Activated CD4-positive, alpha-beta memory T cell treated with anti-CD3 and anti-CD28 coated beads, Interleukin-2, amount 10 ng/mL, durations not matched to agents 7 days and 5 days (primary cell): ENCODE data around the gene ZNF268. TPM values are rescaled to one million over a fixed set of nuclear protein-coding genes. Genes with fewer than 3 reads are reported as not detected.

ENCODE experiments used
- CTCF ChIA-PET: fragments of 350-600 bp; sonication (Branson Sonifier 250); formaldehyde crosslinking; loops from one replicate; lab custom pipeline; 2021; ENCODE audit warnings: antibody characterized with exemption, inconsistent platforms; lab: Charles Lee
- POLR2A ChIA-PET: fragments of 350-600 bp; sonication (Branson Sonifier 250); formaldehyde crosslinking; loops from one replicate; lab custom pipeline; 2021; ENCODE audit warnings: antibody characterized with exemption; lab: Charles Lee
- DNase-seq: peaks from one replicate; pipeline ENCODE4 v3.0.0-alpha.2; 2020
- H3K27ac Mint-ChIP-seq: one replicate; pipeline ENCODE4 v1.8.0; 2021; ENCODE audit warnings: mild to moderate bottlenecking, mixed read lengths
- H3K27me3 Mint-ChIP-seq: one replicate; pipeline ENCODE4 v1.8.0; 2021; ENCODE audit warnings: mixed read lengths
- H3K36me3 Mint-ChIP-seq: one replicate; pipeline ENCODE4 v1.8.0; 2021; ENCODE audit warnings: low read depth, mixed read lengths
- H3K4me1 Mint-ChIP-seq: one replicate; pipeline ENCODE4 v1.8.0; 2021; ENCODE audit warnings: mixed read lengths
- H3K4me3 Mint-ChIP-seq: one replicate; pipeline ENCODE4 v1.8.0; 2021; ENCODE audit warnings: mild to moderate bottlenecking, mixed read lengths
- H3K9me3 Mint-ChIP-seq: one replicate; pipeline ENCODE4 v1.8.0; 2021; ENCODE audit warnings: mixed read lengths
- total RNA-seq, 2 experiments: library from RNA; stranded (reverse); gene quantifications; one replicate each; pipeline ENCODE4 v1.2.3, GENCODE V29; 2021

Gene ZNF268
- total RNA-seq, 2 experiments from 2014 or later, result 15.8 to 18.4 TPM

DNA sequence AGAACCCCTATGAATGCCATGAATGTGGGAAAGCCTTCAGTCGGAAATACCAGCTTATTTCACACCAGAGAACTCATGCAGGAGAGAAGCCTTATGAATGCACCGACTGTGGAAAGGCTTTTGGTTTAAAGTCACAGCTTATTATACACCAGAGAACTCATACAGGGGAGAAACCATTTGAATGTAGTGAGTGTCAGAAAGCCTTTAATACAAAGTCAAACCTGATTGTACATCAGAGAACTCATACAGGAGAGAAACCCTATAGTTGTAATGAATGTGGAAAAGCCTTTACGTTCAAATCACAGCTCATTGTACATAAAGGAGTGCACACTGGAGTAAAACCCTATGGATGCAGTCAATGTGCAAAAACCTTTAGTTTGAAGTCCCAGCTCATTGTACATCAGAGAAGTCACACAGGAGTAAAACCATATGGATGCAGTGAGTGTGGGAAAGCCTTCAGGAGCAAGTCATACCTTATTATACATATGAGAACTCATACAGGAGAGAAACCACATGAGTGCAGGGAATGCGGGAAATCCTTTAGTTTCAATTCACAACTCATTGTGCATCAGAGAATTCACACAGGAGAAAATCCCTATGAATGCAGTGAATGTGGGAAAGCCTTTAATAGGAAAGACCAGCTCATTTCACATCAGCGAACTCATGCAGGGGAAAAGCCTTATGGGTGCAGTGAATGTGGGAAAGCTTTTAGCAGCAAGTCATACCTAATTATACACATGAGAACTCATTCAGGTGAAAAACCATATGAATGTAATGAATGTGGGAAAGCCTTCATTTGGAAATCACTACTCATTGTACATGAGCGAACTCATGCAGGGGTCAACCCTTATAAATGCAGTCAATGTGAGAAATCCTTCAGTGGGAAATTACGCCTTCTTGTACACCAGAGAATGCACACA is 22.3 kb downstream of the ZNF268 start:
- Mint-ChIP-seq H3K36me3 (peaks cover 63% of the 10 kb centered on the region), H3K4me3 (no peak overlapping the region), H3K27ac (no peak overlapping the region), H3K9me3 (peaks cover 68% of the 10 kb centered on the region), H3K4me1 (no peaks in the 10 kb centered on the region), H3K27me3 (no peaks in the 10 kb centered on the region)
- DNase-seq, result no peak
- POLR2A ChIA-PET, result interaction anchor here (1.2 kb wide), 1 partner anchor 23 kb away, joined by 3 read pairs; the partner anchor contains the start of gene ZNF268
- CTCF ChIA-PET, result interaction anchor here (1.3 kb wide), 1 partner anchor 22 kb away, joined by 4 read pairs; no protein-coding TSS in a partner anchor

DNA sequence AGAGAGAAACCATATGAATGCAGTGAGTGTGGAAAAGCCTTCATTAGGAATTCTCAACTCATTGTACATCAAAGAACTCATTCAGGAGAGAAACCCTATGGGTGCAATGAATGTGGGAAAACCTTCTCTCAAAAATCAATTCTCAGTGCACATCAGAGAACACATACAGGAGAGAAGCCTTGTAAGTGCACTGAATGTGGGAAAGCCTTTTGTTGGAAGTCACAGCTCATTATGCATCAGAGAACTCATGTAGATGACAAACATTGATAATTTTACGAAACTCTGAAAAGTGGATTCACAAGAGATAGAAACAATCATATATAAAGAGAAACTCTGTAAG is 22.9 kb downstream of the ZNF268 start:
- H3K36me3 Mint-ChIP-seq, result peaks cover 60% of the 10 kb centered on the region
- H3K4me3 Mint-ChIP-seq, result no peak overlapping the region
- H3K4me1 Mint-ChIP-seq, result no peaks in the 10 kb centered on the region
- peaks cover 69% of the 10 kb centered on the region for H3K9me3 Mint-ChIP-seq
- ChIA-PET POLR2A (interaction anchor here (1.1 kb wide), 1 partner anchor 317 kb away, joined by 3 read pairs; the partner anchor contains the start of gene CHFR), CTCF (interaction anchor here (1.3 kb wide), 1 partner anchor 23 kb away, joined by 4 read pairs; no protein-coding TSS in a partner anchor)
- no peaks in the 10 kb centered on the region for H3K27me3 Mint-ChIP-seq
- DNase-seq, result no peak
- no peak overlapping the region for H3K27ac Mint-ChIP-seq

DNA sequence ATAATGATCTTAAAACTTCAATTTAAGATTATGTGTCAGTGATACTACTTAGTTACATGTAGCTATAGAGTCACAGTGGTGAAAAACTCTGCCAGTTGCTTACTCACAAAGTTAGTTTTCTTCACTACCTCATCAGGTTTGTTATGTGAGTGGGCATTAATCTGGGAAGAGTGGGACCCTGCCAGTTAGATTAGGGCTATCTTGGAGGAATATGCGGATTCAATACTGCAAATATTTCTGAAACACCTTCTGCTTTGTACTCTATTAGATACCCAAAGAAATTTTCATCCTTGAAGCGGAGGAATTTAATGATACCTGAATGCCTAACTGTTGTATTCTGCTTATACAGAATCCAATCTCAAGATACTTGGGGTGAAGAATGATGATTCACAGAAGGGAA is 25.1 kb downstream of the ZNF268 start:
- Mint-ChIP-seq H3K27me3 (no peaks in the 10 kb centered on the region), H3K4me1 (no peaks in the 10 kb centered on the region), H3K36me3 (peaks cover 41% of the 10 kb centered on the region), H3K9me3 (peaks cover 63% of the 10 kb centered on the region), H3K27ac (no peak overlapping the region), H3K4me3 (no peak overlapping the region)
- no peak for DNase-seq
- CTCF ChIA-PET, result no interaction called here
- POLR2A ChIA-PET, result no interaction called here

DNA sequence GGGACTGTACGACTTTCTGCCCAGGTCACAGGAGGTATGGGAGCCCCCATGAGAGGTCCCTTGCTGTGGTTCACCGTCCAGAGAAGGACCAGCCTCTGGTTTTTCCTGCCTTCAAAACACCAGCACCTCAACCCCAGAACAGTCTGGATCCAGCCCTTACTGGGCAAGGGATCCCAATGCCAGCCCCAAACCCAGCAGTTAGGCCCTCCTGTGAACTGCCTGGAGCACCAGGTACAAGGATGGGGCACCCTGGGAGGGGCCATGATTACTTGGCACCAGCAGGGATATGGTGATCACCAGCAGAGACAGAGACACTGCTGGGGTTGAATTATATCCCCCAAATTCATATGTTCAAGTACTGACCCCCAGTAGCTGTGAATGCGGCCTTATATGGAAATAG is 34.4 kb downstream of the ZNF268 start:
- ChIA-PET CTCF (no interaction called here), POLR2A (no interaction called here)
- Mint-ChIP-seq H3K27ac (no peak overlapping the region), H3K9me3 (peaks cover 57% of the 10 kb centered on the region), H3K4me3 (no peak overlapping the region), H3K27me3 (no peaks in the 10 kb centered on the region), H3K36me3 (peaks cover 9% of the 10 kb centered on the region), H3K4me1 (no peaks in the 10 kb centered on the region)
- DNase-seq, result no peak

DNA sequence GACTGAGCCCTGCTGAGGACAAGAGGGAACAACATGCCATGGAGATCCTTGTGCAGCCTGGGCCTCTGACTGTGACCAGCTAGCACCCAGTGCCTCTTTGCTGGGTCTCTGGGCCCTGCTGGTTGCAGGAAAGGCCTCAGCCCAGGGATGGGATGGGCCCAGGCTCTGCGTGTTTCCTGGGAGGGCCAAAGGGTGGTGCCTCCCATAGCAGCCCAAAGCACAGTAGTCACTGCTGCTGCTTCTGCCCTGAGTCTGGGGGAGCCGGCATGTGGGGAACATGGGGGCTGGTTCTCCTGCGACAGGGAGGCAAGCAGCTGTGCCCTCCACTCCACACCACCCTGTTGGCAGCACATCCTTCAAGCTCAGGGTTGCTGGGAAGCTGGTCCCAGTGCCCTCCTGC is 35.9 kb downstream of the ZNF268 start:
- ChIA-PET POLR2A (no interaction called here), CTCF (no interaction called here)
- no peak overlapping the region for H3K4me3 Mint-ChIP-seq
- peaks cover 52% of the 10 kb centered on the region for H3K9me3 Mint-ChIP-seq
- no peaks in the 10 kb centered on the region for H3K4me1 Mint-ChIP-seq
- no peak for DNase-seq
- no peak overlapping the region for H3K27ac Mint-ChIP-seq
- no peaks in the 10 kb centered on the region for H3K27me3 Mint-ChIP-seq
- peaks cover 9% of the 10 kb centered on the region for H3K36me3 Mint-ChIP-seq

DNA sequence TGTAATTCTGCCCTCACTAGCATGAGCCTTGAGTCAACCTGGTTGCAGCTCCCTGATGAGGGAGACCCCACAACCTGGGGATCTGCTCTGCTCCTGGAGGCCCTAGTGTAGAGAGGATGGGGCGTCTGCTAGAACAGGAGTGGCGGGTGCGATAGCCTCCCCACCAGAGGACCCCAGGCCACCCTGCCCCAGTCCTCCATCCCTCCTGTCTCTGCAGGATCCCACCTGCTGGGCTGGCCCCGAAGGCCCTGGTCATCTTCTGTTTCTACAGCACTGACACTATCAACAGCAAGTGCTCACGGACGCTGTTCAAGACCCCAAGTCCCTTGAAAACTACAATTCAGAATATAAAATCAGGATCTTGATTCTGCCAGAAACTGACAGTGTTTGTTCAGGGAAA is 39.2 kb downstream of the ZNF268 start:
- Mint-ChIP-seq H3K4me1 (no peaks in the 10 kb centered on the region), H3K27me3 (no peaks in the 10 kb centered on the region), H3K36me3 (peaks cover 9% of the 10 kb centered on the region), H3K9me3 (peaks cover 53% of the 10 kb centered on the region), H3K4me3 (no peak overlapping the region), H3K27ac (no peak overlapping the region)
- POLR2A ChIA-PET, result no interaction called here
- no peak for DNase-seq
- CTCF ChIA-PET, result no interaction called here

DNA sequence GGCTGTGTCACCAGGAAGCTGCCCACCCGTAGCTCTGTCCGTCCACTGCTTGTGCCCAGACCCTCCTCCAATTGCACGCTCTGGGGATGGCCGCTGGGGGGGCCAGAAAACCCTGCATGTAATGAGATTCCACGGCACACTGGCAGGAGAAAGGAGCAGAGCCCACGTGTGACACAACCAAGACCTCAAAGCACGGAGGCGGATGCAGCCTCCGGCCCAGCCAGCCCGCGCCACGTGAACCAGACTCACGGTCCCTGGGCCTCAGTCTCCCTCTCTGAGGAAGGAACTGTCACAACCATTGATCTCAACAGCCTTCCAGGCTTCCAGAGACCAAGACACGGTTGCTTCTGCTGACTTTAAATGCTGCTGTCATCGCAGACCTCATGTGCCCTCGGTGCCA is 39.9 kb downstream of the ZNF268 start:
- no peaks in the 10 kb centered on the region for H3K4me1 Mint-ChIP-seq
- no peak overlapping the region for H3K27ac Mint-ChIP-seq
- POLR2A ChIA-PET, result no interaction called here
- CTCF ChIA-PET, result no interaction called here
- H3K27me3 Mint-ChIP-seq, result no peaks in the 10 kb centered on the region
- DNase-seq, result no peak
- H3K36me3 Mint-ChIP-seq, result peaks cover 9% of the 10 kb centered on the region
- H3K4me3 Mint-ChIP-seq, result no peak overlapping the region
- peaks cover 59% of the 10 kb centered on the region for H3K9me3 Mint-ChIP-seq

DNA sequence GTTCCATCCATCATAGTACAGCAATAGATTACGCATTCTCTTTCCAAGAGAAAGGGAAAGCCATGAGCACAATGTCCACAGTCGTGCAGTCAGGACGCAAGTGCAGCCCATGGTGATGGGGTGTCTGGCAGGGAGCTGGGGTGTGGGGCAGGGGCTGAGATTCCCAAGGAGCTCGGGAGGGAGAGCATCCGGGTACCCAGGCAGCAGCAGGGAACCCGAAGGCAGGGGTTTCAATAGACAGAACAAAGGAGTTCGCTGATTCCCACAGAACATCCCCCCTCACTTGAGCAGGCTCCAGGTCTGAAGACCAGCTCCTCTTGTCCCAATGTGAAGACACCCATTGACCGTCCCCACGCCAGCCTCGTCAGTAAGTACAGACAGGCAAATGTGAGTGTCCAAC is 40.9 kb downstream of the ZNF268 start:
- H3K27me3 Mint-ChIP-seq, result no peaks in the 10 kb centered on the region
- H3K36me3 Mint-ChIP-seq, result peaks cover 9% of the 10 kb centered on the region
- H3K27ac Mint-ChIP-seq, result no peak overlapping the region
- ChIA-PET CTCF (no interaction called here), POLR2A (no interaction called here)
- no peak overlapping the region for H3K4me3 Mint-ChIP-seq
- H3K9me3 Mint-ChIP-seq, result peaks cover 58% of the 10 kb centered on the region
- no peak for DNase-seq
- no peaks in the 10 kb centered on the region for H3K4me1 Mint-ChIP-seq

DNA sequence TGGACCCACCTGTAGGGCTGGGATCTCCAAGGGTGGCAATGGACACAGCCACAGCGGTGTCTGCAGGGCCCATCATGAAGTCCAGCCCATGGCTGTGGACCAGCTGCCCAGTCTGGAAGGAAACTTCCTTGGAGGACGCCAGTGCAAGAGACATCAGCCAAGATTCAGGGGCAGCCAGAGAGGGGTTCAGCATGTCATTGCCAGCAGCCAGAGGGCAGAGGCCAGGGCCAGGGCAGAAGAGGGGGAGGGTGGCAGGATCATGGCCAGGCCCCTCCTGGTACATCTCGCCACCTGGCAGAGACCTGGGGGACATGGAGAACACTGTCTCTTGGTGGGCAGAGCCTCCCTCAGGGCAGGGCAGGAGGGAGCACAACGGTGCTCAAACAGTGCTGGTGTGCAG is 44.2 kb downstream of the ZNF268 start:
- H3K36me3 Mint-ChIP-seq, result no peaks in the 10 kb centered on the region
- no peak overlapping the region for H3K27ac Mint-ChIP-seq
- no peak overlapping the region for H3K4me3 Mint-ChIP-seq
- peaks cover 53% of the 10 kb centered on the region for H3K9me3 Mint-ChIP-seq
- no peaks in the 10 kb centered on the region for H3K27me3 Mint-ChIP-seq
- no peak for DNase-seq
- no peaks in the 10 kb centered on the region for H3K4me1 Mint-ChIP-seq
- ChIA-PET CTCF (no interaction called here), POLR2A (no interaction called here)

DNA sequence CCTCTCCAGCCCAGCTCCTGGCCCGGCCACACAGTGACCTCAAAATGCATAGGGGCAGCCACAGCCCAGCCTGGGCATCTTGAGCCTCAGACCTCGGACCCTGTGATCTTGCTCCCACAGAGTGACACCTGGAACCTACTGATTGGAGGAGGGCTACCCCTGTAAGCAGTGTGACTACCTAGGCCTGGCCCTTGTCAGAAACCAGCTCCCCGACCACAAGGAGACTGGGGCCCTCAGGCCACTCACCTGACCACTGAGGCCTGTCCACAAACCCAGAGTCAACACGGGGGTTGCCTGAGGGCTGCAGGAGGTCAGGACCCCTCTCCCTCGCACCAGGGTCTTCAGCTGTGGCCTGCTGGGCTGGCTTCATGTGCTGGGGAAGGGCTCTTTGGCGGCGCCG is 45.4 kb downstream of the ZNF268 start:
- H3K4me3 Mint-ChIP-seq, result no peak overlapping the region
- ChIA-PET POLR2A (no interaction called here), CTCF (no interaction called here)
- H3K9me3 Mint-ChIP-seq, result peaks cover 51% of the 10 kb centered on the region
- no peak for DNase-seq
- H3K36me3 Mint-ChIP-seq, result no peaks in the 10 kb centered on the region
- H3K4me1 Mint-ChIP-seq, result no peaks in the 10 kb centered on the region
- H3K27me3 Mint-ChIP-seq, result no peaks in the 10 kb centered on the region
- H3K27ac Mint-ChIP-seq, result no peak overlapping the region

DNA sequence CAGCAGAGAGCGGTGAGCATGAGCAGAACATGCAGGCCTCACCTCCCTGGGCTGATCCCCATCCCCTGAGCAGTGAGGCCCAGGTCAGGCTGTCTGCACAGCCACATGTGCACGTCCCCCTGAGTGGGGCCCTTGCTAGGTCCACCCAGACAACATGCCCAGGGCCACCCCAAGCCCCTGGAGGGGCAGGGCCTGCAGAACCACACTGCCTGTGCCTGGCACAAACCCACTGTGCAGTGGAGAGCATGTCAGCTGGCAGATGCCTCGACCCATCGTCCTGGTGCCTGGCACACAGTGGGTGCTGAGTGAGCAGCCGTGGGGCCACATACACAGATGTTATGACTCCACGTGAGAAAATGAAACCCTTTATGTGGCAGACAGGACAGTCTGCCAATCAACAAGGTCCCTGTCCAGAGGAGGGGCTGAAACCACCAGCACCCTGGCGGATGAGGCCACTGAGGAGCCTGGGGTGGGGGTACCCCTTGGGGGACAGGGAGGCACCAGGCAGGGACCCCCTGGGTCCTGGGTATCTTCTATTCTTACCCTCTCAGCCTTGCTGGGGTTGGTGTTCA is 46.1 kb downstream of the ZNF268 start:
- H3K4me1 Mint-ChIP-seq, result no peaks in the 10 kb centered on the region
- H3K4me3 Mint-ChIP-seq, result no peak overlapping the region
- POLR2A ChIA-PET, result no interaction called here
- no peak overlapping the region for H3K27ac Mint-ChIP-seq
- no peak for DNase-seq
- CTCF ChIA-PET, result no interaction called here
- peaks cover 49% of the 10 kb centered on the region for H3K9me3 Mint-ChIP-seq
- no peaks in the 10 kb centered on the region for H3K27me3 Mint-ChIP-seq
- H3K36me3 Mint-ChIP-seq, result no peaks in the 10 kb centered on the region

DNA sequence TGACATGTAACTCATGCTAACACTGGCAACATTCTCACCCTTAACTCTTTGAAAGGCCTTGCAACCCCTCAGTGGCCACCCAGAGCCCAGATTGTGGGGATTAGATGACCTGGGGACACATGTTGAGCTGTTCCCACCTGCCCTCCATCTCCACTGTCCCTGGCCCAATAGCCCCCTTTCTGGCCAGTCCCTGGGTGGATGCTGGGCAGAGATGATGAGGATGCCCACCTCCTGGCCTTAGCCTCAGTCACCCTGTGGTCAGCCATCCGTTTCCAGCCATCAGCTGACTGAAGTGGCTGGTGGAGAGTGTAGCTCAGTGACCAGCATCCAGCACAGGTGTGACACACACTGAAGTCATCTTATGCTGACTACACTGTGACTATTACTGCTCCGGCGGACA is 49.7 kb downstream of the ZNF268 start:
- H3K27me3 Mint-ChIP-seq, result no peaks in the 10 kb centered on the region
- H3K4me1 Mint-ChIP-seq, result no peaks in the 10 kb centered on the region
- peaks cover 3% of the 10 kb centered on the region for H3K36me3 Mint-ChIP-seq
- ChIA-PET POLR2A (no interaction called here), CTCF (no interaction called here)
- H3K27ac Mint-ChIP-seq, result no peak overlapping the region
- no peak for DNase-seq
- no peak overlapping the region for H3K4me3 Mint-ChIP-seq
- H3K9me3 Mint-ChIP-seq, result peaks cover 50% of the 10 kb centered on the region

DNA sequence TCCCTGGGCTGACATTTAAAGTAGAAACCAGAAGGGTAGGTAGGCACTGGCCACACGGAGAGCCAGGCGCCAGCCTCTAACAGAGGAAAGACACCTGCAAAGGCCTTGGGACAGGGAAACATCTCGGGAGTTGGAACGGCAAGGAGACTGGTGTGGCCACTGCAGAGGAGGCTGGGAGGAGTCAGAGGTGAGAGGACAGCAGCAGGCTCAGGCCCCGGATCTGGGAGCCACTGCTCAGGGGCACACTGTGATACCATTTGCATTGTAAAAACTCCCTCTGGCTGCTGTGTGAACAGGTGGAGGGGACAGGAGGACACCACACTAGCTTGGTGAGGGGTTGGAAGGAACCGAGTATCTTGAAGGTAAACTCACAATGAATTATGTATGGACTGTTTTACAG is 51.7 kb downstream of the ZNF268 start:
- no peak overlapping the region for H3K27ac Mint-ChIP-seq
- H3K4me3 Mint-ChIP-seq, result no peak overlapping the region
- POLR2A ChIA-PET, result no interaction called here
- H3K4me1 Mint-ChIP-seq, result no peaks in the 10 kb centered on the region
- H3K27me3 Mint-ChIP-seq, result no peaks in the 10 kb centered on the region
- peaks cover 49% of the 10 kb centered on the region for H3K9me3 Mint-ChIP-seq
- no peak for DNase-seq
- peaks cover 9% of the 10 kb centered on the region for H3K36me3 Mint-ChIP-seq
- CTCF ChIA-PET, result no interaction called here
